ENCODE data around the gene ABCC5.
"Not testable (repeated sequence)": the region's sequence is repeated elsewhere in the genome, so short reads cannot be mapped to it uniquely, and the experiment has no call there.

Gene ABCC5

DNA sequence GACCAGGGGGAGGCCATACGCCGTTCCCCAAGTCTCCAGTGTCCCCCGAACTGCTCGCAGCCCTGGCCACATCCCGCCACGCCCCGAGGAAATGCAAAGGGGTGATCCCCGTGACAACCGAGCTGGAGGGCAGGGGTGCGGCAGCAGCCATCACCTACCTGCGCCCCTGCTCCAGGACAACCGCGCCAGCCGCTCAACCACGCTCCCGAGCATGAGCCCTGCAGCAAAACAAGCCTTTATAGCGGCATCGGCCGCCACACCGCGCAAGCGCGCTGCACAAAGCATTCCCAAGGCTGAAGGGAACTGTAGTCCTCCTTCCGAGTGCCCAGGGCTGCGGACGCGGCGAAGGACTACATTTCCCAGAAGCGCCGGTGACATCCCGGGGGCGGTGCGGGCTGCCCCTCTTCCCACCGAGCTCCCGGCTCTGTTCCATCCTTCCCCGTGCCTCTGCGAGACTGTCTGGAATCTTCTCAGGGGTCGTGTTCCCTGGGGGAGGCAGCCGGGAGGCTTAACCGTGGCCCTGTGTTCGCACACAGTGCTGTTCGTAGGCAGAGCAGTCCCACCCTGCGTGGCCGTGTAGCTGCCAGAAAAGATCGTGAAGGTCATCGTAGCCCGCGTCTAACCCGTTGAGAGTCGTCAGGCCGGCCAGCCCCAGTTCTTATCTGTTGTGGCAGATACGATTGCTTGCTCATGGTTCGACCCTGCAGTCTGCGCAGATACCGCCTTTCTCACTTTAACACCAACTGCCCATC, at the start of gene ABCC5:
Gene ABCC5 (minus strand): TSS at position 213 of the 752 bp plus-strand sequence. CDS start 3,492 bp downstream, outside the sequence.
- DNase-seq, result peak; percentile 86

DNA sequence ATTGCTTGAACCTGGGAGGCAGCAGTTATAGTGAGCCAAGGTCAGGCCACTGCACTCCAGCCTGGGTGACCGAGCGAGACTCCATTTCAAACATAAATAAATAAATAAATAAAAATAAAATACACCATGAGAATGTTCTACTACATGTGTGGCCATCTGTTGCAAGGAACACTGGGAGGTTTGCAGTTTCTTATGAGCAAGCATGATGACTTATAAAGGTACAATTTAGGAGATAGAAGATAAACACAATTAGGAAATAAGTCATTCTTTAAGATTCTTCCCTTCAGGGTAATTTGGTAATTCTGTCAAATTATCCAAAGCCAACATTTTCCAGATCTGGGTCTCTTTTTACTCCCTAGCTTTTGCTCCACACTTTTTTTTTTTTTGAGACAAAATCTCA, 48.5 kb upstream of the ABCC5 start:
- DNase-seq, result no peak

DNA sequence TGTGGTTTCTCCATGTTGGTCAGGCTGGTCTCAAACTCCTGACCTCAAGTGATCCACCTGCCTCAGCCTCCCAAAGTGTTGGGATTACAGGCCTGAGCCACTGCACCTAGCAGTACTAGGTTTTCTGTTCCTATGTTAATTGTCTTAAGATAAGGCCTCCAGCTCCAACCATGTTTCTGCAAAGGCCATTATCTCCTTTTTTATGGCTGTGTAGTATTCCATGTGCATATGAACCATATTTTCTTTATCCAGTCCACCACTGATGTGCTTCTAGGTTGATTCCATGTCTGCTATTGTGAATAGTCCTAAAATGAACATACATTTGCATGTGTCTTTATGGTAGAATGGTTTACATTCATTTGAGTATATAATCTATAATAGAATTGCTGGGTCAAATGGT, 45.0 kb upstream of the ABCC5 start:
- no peak for DNase-seq

DNA sequence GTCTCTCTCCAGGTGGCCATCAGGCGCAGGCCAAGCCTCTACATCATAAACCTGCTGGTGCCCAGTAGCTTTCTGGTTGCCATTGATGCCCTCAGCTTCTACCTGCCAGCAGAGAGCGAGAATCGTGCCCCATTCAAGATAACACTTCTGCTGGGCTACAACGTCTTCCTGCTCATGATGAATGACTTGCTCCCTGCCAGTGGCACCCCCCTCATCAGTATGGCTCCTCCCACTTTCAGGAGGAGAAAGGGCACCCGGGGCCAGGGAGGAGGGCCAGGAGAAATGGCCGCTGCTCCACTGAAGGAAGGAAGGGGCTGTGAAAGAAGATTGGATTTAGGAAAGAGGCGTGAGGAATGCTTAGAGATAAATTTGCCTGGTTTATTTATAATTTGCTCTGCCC, 41.7 kb upstream of the ABCC5 start:
- no peak for DNase-seq

DNA sequence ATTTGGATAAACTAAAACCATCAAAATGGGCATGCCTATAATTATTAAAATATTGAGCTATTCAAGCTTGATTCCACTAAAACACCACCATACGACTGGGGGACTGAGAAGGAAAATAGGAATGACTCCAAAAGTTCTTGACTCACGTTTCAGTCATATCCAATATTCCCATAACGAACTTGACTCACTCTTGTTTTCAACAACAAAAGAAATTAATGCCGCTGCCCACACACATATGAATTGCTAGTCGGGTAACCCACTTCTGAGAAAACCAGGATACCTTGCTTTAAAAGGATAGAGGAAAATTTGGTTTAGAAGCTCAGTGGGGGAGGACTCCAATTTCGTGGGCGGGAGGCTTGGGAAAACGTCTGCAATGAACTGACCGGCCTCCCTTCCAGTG, 40.3 kb upstream of the ABCC5 start:
- no peak for DNase-seq

DNA sequence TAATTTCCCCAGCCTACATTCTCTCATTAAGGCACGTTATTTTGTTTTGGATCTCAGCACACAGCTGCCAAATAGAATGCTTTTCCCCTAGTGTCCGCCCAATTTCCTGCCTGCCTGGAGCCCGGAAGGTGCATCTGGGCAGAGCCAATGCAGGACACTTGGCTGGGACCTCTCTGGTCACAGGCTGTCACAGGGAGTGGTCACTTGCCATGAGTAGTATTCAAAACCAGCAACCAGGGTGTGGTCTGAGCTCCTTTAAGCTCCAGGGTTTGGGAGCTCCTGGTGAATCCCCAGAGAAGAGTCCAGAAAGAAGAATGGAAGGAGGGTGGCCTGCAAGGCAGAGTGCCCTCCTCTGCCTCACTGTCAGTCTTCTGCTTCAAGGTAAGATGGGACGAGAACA, 35.1 kb upstream of the ABCC5 start, which contains the start of gene HTR3C:
Gene HTR3C (plus strand): TSS at position 281 of the 400 bp plus-strand sequence. CDS start 34 bp downstream, at position 315.
- DNase-seq, result no peak

DNA sequence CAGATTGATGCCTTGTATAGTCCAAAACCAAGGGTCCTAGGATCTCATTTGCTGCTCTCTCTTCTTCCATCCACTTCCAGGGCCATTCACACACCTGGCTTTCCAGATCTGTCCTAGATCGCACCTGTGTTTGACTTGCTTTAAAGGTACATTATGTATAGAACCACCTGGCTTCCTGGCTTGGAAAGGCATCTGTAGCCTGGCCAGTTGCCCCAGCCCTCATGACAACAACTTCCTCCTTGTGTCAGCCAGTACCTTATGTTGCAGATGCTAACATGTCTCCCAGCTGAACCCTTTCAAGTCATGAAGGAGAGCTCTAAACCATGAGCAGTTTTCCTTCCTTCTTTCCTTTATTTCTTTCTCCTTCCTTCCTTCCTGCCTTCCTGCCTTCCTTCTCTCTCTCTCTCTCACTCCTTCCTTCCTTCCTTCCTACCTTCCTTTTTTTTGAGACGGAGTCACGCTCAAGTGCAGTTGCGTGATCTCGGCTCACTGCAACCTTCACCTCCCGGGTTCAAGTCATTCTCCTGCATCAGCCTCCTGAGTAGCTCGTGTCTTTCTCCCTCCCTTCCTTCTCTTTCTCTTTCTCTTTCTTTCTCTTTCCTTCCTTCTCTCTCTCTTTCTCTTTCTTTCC, 32.6 kb upstream of the ABCC5 start:
- no peak for DNase-seq

DNA sequence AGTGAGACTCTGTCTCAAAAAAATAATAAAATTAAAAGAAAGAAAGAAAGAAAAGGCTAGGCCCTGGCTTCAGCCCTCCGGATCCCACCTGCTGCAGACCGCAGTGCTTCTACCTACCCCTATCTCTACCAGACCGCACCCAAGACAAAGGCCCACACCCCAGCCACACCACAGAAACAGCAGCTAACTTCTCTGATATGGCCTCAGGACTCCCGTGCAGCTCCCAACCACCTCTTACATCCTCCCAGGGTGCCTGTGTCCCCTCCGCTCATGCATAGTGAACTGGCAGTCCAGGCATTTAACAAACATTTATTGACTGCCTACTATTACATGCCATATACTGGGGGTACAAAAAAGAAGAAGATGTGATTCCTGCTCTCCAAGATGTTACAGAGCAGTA, 28.3 kb upstream of the ABCC5 start:
- DNase-seq, result no peak

DNA sequence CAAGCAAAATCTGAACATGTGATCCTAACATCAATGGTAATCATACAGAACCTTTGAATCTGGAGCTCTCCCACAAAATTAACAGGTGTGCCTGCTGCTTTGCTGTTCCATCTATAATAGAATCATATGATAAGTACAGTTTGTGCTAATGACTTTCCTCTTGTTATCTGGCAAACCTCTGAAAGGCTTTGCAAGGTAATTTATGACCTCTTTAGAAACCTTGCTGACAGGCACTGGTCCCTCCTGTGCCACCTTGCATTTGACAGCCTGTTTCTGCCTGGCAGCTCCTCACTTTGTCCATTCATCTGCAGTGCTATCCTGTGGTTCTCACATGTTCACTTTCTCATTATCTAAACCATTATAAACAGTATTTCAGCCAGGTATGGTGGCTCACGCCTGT, 24.9 kb upstream of the ABCC5 start:
- DNase-seq, result no peak

DNA sequence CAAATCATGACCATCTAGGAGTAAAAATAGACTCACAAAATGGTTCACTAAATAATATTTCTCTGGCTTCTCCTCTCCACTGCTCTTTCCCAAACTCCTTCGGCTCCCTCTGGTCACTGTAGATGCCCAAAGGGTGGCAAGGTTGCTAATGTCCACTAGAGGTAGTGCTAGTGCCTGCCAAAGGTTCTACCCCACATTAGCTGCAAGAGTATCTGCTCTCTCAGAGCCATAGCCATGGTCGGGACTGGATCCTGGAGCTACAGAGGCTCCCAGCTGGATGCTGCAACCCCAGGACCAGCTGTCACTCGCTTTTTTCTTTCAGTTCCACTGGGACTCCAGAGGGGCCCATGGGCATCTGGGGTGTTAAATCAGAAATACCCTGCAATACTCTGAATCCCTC, 22.3 kb upstream of the ABCC5 start:
- no peak for DNase-seq

DNA sequence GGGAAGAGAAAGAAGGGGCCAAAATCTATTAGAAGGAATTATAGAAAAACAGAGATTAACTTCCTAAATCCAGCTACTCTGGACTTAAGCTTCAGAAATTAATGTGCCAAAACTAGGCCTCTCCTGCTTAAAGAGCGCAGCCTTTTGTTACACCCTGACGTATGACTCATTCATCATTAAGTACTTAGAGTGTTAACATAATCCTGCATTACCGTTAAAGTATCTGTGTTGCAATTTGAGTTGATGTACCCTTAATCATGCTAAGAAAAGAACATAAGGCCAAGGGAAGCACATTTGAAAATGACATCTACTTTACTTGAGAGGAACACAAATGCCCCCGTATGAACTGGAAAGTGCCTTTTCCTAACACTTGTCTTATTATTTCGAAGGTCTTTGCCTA, 21.7 kb upstream of the ABCC5 start:
- no peak for DNase-seq

DNA sequence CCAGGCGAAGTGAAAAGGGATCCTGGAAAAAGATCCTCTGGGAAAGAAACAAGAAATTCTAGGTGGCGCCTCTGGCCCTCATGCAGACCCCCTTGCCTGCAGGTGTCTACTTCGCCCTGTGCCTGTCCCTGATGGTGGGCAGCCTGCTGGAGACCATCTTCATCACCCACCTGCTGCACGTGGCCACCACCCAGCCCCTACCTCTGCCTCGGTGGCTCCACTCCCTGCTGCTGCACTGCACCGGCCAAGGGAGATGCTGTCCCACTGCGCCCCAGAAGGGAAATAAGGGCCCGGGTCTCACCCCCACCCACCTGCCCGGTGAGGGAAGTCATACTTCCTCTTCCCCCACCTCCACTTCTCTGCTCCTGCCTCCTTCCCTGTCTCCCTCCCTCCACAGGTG, 20.6 kb upstream of the ABCC5 start:
- not testable (repeated sequence) for DNase-seq

DNA sequence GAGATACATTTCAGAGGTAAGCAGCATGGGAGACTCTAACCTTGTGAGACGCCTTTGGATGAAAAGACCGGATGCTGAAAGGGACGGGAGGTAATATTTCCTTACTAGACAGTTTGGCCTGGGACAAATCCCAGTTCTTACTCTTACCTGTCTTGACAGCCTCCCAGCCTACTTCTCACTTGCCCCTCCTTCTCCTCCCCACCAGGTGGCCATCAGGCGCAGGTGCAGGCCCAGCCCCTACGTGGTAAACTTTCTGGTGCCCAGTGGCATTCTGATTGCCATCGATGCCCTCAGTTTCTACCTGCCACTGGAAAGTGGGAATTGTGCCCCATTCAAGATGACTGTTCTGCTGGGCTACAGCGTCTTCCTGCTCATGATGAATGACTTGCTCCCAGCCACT, 20.1 kb upstream of the ABCC5 start:
- no peak for DNase-seq

DNA sequence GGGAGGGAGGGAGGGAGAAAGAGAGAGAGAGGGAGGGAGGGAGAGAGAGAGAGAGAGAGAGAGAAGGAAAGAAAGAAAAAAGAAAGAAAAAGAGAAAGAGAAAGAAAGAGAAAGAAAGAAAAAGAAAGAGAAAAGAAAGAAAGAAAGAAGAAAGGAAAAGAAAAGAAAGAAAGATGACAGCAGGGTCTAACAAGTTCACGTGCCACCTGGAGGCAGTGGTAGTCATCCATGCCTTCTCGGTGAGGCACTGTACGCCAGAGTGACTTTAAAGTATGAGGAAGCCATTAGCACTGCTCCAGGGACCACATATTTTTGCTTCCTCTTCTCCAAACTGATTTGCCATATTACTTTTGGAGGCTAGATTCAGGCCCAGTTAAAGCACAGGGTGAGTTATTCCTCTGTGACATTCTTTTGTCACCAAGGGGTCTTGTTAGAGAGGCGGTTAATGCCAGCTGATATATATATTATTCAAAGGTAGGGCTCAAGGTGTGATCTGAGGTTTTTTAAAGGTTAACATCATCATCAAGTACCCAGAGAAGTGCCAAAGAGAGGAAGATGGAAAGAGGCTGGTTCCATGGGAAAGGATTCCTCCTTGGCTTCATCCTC, 13.6 kb upstream of the ABCC5 start, which contains the start of gene HTR3D:
Gene HTR3D (plus strand): TSS at position 556 of the 606 bp plus-strand sequence. CDS start 0 bp downstream, at position 556.
- no peak for DNase-seq

DNA sequence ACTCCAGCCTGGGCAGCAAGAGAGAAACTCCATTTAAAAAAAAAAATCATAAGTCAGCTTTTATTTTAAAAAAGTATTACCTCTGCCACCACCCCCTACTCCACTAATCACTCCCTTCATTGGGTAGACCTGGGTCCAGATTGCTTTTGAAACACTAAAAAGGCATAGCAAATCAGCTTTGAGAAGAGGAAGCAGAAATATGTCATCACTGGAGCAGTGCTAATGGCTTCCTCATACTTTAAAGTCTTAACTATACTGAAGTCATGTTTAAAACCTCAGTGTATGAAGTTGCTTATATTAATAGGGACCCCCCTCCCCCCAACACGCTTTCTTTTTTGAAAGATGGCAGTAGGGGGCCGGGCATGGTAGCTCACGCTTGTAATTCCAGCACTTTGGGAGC, 12.9 kb upstream of the ABCC5 start:
- DNase-seq, result no peak

DNA sequence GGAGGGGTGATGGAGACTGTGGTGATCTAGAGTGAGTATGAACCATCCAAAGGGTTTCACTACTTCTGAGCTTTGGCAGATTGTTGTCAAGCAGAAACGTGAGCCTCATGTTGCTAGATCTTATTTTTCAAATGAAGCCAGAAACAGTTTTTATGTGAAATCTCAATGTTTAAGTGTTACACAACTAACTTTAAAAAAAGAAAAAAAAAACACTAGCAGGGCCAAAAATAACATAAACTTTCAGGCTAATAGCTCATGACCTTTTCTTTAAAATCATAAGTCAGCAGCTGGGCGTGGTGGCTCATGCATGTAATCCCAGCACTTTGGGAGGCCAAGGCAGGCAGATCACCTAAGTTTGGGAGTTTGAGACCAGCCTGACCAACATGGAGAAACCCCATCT, 11.8 kb upstream of the ABCC5 start:
- no peak for DNase-seq

DNA sequence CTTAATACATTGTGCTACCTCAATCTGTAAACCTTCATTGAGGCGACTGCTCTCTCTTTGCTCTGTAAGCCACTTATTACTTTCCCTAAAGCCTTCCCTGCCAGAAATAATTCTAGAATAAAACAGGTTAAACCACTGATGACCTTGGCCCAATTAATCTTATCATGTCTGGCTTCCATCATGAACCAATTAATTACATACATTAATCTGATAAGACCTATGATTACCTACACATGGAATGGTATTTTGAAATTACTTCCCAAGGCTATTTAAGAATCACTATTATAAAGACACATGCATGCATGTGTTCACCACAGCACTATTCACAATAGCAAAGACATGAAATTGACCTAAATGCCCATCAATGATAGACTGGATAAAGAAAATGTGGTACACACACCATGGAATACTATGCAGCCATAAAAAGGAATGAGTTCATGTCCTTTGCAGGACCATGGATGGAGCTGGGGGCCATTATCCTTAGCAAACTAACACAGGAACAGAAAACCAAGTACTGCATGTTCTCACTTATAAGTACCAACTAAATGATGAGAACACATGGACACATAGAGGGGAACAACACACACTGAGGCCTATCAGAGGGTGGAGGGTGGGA, 10.7 kb upstream of the ABCC5 start:
- DNase-seq, result not testable (repeated sequence)

DNA sequence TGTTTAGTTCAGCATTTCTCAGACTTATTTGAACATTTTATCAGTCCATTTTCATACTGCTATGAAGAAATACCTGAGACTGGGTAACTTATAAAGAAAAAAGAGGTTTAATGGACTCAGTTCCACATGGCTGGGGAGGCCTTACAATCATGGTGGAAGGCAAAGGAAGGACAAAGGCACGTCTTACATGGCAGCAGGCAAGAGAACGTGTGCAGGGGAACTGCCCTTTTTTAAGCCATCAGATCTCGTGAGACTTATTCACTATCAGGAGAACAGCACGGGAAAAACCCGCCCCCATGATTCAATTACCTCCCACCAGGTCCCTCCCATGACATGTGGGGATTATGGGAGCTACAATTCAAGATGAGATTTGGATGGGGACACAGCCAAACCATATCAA, 7.6 kb upstream of the ABCC5 start:
- not testable (repeated sequence) for DNase-seq

DNA sequence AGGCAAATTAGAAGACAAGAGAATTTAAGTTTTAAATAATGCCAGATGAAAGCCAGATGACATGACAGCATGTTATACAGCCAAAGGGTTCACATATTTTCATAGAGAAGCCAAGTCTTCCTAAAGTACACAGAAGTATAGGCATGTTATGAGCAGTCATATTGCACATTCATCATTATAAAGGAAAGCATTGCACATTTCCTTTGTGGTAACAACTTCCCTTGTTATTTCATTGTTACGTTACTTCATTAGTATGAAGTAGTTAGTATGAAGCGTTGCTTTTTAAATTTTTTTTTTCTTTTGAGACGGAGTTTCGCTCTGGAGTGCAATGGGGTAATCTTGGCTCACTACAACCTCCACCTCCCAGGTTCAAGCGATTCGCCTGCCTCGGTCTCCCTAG, 4.6 kb upstream of the ABCC5 start:
- no peak for DNase-seq

DNA sequence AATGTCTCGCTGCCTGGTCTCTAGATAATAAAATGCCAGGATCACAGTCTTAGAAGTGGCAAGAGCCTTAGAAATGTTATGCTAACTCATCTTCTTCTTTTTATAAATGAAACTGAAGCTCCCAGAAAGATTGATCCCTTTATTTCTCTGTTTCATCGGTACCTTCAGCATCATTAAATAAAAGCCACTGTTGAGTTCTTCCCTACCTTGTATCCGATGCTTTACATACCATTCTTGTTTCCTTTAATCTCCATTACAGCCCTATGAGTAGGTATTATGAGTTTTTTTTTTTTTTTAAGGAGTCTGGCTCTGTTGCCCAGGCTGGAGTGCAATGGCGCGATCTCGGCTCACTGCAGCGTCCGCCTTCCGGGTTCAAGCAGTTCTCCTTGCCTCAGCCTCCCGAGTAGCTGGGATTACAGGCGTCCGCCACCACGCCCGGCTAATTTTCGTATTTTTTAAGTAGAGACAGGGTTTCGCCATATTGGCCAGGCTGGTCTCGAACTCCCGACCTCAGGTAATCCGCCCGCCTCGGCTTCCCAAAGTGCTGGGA, 815 bp upstream of the ABCC5 start:
- no peak for DNase-seq

DNA sequence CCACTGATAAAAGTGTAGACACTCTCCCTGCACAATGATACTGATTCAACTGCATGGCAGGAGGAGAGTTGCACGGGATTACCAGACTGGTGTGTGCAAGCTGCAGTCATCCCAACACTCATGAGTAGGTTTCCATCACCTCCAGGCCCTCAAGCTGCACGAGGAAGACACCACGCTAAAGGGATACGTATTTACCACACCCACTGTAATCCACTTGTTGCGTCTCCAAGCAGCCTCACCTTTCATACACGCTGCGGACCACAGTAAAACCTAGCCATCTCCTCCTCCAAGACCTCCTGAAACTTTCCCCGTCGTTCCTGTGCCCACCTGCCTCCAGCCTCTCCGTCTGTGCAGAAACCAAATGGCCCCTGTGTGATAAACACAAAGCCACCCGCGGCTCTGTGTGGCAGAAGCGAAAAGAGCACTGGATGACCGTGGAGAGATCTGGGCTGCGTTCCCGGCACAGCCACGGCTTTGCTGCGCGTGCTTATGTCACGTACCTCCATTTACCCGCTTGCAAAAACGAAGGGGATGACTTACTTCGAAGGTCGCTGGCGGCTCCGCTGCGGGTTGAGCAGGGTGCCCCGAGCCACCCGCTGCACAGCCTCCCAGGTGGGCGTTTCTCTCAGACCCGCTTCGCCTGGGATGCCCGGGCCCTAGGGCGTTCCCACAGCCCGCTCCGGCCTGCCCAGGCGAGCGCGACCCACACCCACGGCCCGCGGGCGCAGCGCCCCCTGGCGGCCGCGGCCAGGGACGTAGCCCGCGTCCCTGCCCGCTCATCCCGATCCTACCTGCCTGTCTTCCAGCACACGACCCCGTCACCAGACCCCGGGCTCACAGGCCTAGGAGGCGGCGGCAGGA, 643 bp downstream of the ABCC5 start:
- peak; percentile 32 for DNase-seq

DNA sequence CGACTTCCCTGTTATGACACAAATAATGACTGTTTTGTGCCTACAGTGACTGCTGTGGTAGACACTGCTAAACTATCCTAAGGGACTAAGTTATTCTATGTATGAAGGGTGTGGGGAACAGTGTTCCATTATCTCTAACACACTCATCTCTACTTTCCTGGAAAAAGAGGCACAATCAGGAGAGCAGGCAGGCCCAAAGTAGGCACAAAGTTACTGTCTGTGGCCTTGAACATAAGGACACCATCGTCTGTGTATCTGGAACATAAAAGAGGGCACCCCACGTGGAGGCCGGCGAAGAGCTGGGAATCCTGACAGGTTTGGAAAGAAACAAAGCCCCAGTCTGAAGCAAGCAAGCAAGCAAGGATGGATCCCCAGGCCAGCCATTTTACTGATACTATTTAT, 1.5 kb downstream of the ABCC5 start:
- no peak for DNase-seq
